Measurements from ENCODE around the gene HMX3.
"Not testable (repeated sequence)": the region's sequence is repeated elsewhere in the genome, so short reads cannot be mapped to it uniquely, and the experiment has no call there.

HMX3 gene

GRCh38 chr10:123148414-123149161, 12.8 kb downstream of the HMX3 start:
- no peak for DNase-seq (ENCODE audit: low spot score)

- no peak for DNase-seq (ENCODE audit: low spot score)
Observed at GRCh38 chr10:123149162-123149567, 13.4 kb downstream of the HMX3 start.

- DNase-seq (ENCODE audit: low spot score) = no peak
Observed at GRCh38 chr10:123149568-123150270, 13.9 kb downstream of the HMX3 start.

- DNase-seq (ENCODE audit: low spot score) = no peak
Observed at GRCh38 chr10:123150271-123150985, 14.7 kb downstream of the HMX3 start.

- no peak for DNase-seq (ENCODE audit: low spot score)
Observed at GRCh38 chr10:123150986-123151736, 15.4 kb downstream of the HMX3 start.

- no peak for DNase-seq (ENCODE audit: low spot score)
Observed at GRCh38 chr10:123151737-123152135, 16.0 kb downstream of the HMX3 start.

GRCh38 chr10:123153486-123154091, 17.8 kb downstream of the HMX3 start:
- no peak for DNase-seq (ENCODE audit: low spot score)

GRCh38 chr10:123154092-123154710, 18.4 kb downstream of the HMX3 start, which contains the start of gene BUB3:
BUB3 (plus strand) TSS chr10:123154402; CDS start chr10:123154918, 516 bp downstream.
- peak; percentile 100 for DNase-seq (ENCODE audit: low spot score)

- no peak for DNase-seq (ENCODE audit: low spot score)
Observed at GRCh38 chr10:123154711-123155505, 19.1 kb downstream of the HMX3 start.

- no peak for DNase-seq (ENCODE audit: low spot score)
Observed at GRCh38 chr10:123156078-123156477, 20.3 kb downstream of the HMX3 start.

- DNase-seq (ENCODE audit: low spot score) = no peak
Observed at GRCh38 chr10:123157210-123157609, 21.4 kb downstream of the HMX3 start.

GRCh38 chr10:123158682-123159081, 22.9 kb downstream of the HMX3 start:
- no peak for DNase-seq (ENCODE audit: low spot score)

- DNase-seq (ENCODE audit: low spot score) = no peak
Observed at GRCh38 chr10:123160311-123160980, 24.7 kb downstream of the HMX3 start.

- no peak for DNase-seq (ENCODE audit: low spot score)
Observed at GRCh38 chr10:123164319-123164718, 28.5 kb downstream of the HMX3 start.

- DNase-seq (ENCODE audit: low spot score) = no peak
Observed at GRCh38 chr10:123165445-123166072, 29.8 kb downstream of the HMX3 start.

GRCh38 chr10:123166618-123167017, 30.8 kb downstream of the HMX3 start:
- DNase-seq (ENCODE audit: low spot score) = no peak

GRCh38 chr10:123170961-123171360, 35.2 kb downstream of the HMX3 start:
- no peak for DNase-seq (ENCODE audit: low spot score)

GRCh38 chr10:123171616-123172015, 35.8 kb downstream of the HMX3 start:
- not testable (repeated sequence) for DNase-seq (ENCODE audit: low spot score)

All from pons (tissue), 1 donor.